Natural killer cell (primary cell): ENCODE measurements around the gene RAB3IL1. TPM values are rescaled to one million over a fixed set of nuclear protein-coding genes. Genes with fewer than 3 reads are reported as not detected.

Experiments used
- ATAC-seq, 3 donors: fragments of 150-1000 bp in 2 of 3; fragments of 200-7000 bp in 1 of 3; cut with Tn5 transposase; 1 replicate in 1 of 3; 2 replicates in 2 of 3; pipeline ENCODE4 v1.10.0; 2021; ENCODE audit warnings: mild to moderate bottlenecking in 2 of 3, moderate library complexity in 2 of 3
- DNase-seq, 2 donors: peaks; one replicate each; pipeline versions ENCODE4 v3.0.0 to v3.0.0-alpha.2; 2013 to 2021; ENCODE audit warnings: mixed read lengths in 1 of 2
- H3K27ac ChIP-seq: one replicate; pipeline ENCODE4 v1.5.1; 2013; ENCODE audit warnings: mild to moderate bottlenecking, low read length
- H3K27me3 ChIP-seq: one replicate; pipeline ENCODE4 v1.6.1; 2013; ENCODE audit warnings: low read length; ENCODE audit not compliant: control insufficient read depth, insufficient read depth
- H3K36me3 ChIP-seq: one replicate; pipeline ENCODE4 v1.6.1; 2013; ENCODE audit warnings: low read length; ENCODE audit not compliant: control insufficient read depth, insufficient read depth
- H3K4me1 ChIP-seq: one replicate; pipeline ENCODE4 v1.6.1; 2013; ENCODE audit warnings: low read length; ENCODE audit not compliant: control insufficient read depth, insufficient read depth
- H3K4me3 ChIP-seq: one replicate; pipeline ENCODE4 v1.5.1; 2013; ENCODE audit warnings: low read length
- H3K9me3 ChIP-seq: one replicate; pipeline ENCODE4 v1.6.1; 2013; ENCODE audit warnings: low read length; ENCODE audit not compliant: control insufficient read depth, insufficient read depth
- H3K27ac Mint-ChIP-seq, 2 donors: one replicate each; pipeline ENCODE4 v1.8.0; 2022; ENCODE audit warnings: mild to moderate bottlenecking in 2 of 2, mixed read lengths in 2 of 2, moderate library complexity in 1 of 2
- H3K27me3 Mint-ChIP-seq, 2 donors: one replicate each; pipeline ENCODE4 v1.8.0; 2022; ENCODE audit warnings: low read depth in 2 of 2, mixed read lengths in 2 of 2
- H3K36me3 Mint-ChIP-seq: one replicate; pipeline ENCODE4 v1.8.0; 2022; ENCODE audit warnings: mixed read lengths
- H3K4me1 Mint-ChIP-seq, 2 donors: one replicate each; pipeline ENCODE4 v1.8.0; 2022; ENCODE audit warnings: mixed read lengths in 2 of 2
- H3K4me3 Mint-ChIP-seq: one replicate; pipeline ENCODE4 v1.8.0; 2022; ENCODE audit warnings: mild to moderate bottlenecking, moderate library complexity, mixed read lengths
- H3K9me3 Mint-ChIP-seq, 2 donors: one replicate each; pipeline ENCODE4 v1.8.0; 2022; ENCODE audit warnings: mixed read lengths in 2 of 2
- WGBS: methylation state at CpG from one replicate; pipeline ENCODE4 v1.1.7; 2013; ENCODE audit warnings: missing lambda C conversion rate; ENCODE audit not compliant: insufficient coverage; 5-methylcytosine and 5-hydroxymethylcytosine counted together
- intact Hi-C: fragments of 100-400 bp; cut with micrococcal nuclease; formaldehyde crosslinking; loops from one replicate; pipeline ENCODE4 v1.14.2; 2022
- total RNA-seq, 4 donors: library from RNA; stranded (reverse); fragments of 120-200 nt in 1 of 4; gene quantifications; one replicate each; pipeline versions ENCODE4 v1.2.3 to v1.2.4, GENCODE V29; 2013 to 2022
- TF ChIP-seq, protein P1 (sequence below): fragments of 200-600 bp; IDR thresholded peaks from one replicate; pipeline ENCODE4 v1.8.0; 2022; ENCODE audit warnings: antibody characterized with exemption

Gene RAB3IL1
- total RNA-seq, 3 donors from 2014 or later (not counting 1 experiment from before 2014, with no cell fraction given), result not detected

DNA sequence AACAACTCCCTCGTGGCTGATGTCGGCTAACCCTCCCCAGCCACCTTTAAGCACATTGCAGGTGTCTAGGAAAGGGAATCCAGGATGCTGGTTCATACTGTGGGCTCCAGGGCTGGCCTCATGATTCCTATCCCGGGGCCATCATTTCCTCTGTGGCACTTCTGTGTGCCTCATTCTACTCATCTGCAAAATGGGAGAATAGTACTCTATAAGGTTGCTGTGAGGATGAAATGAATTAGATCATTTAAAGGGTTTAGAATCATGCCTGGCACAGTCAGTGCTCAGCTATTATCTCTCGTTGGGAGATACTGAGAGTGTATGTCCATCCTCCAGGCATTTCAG, 21.7 kb downstream of the RAB3IL1 start:
- Mint-ChIP-seq H3K27ac (peak overlapping the region in 1 of 2 donors; percentile 10), H3K27me3 (no peaks in the 10 kb centered on the region), H3K9me3 (no peaks in the 10 kb centered on the region), H3K36me3 (no peaks in the 10 kb centered on the region), H3K4me1 (peaks cover 0 to 10% of the 10 kb centered on the region in 2 donors), H3K4me3 (no peak overlapping the region)
- WGBS, result 78% methylated on average over 4 of the region's 4 CpGs
- Histone ChIP-seq H3K36me3 (no peaks in the 10 kb centered on the region), H3K4me1 (peaks cover 20% of the 10 kb centered on the region), H3K9me3 (no peaks in the 10 kb centered on the region), H3K27me3 (no peaks in the 10 kb centered on the region), H3K27ac (no peak overlapping the region), H3K4me3 (no peak overlapping the region)
- peak in 1 of 2 donors; percentile 9 for DNase-seq
- ATAC-seq, result no peak
- intact Hi-C loops, result no loop called here
- TF ChIP-seq, protein P1, sequence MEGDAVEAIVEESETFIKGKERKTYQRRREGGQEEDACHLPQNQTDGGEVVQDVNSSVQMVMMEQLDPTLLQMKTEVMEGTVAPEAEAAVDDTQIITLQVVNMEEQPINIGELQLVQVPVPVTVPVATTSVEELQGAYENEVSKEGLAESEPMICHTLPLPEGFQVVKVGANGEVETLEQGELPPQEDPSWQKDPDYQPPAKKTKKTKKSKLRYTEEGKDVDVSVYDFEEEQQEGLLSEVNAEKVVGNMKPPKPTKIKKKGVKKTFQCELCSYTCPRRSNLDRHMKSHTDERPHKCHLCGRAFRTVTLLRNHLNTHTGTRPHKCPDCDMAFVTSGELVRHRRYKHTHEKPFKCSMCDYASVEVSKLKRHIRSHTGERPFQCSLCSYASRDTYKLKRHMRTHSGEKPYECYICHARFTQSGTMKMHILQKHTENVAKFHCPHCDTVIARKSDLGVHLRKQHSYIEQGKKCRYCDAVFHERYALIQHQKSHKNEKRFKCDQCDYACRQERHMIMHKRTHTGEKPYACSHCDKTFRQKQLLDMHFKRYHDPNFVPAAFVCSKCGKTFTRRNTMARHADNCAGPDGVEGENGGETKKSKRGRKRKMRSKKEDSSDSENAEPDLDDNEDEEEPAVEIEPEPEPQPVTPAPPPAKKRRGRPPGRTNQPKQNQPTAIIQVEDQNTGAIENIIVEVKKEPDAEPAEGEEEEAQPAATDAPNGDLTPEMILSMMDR, result no peak

DNA sequence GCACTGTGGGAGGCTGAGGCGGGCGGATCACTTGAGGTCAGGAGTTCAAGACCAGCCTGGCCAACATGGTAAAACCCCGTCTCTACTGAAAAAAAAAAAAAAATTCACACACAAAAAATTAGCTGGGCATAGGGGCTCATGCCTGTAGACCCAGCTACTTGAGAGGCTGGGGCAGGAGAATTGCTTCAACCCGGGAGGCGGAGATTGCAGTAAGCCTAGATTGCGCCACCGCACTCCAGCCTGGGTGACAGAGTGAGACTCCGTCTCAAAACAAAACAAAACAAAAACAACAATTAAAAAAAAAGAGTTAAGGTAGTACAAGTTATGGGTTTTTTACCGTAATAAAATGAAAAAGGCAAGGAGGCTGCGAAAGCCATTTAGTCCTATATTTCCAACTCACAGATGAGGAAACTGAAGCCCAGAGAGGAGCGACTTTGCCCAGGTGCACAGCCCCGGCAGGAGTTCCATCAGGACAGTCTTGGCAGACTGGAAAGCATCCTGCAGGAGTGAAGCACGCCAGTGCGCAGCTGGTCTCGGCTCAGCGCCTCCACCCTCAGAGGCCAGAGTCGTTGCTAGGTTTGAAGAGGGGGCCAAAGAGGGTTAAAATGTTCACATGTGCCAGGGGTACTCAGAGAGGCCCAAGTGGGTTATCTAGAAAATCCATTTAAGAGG, 22.2 kb downstream of the RAB3IL1 start:
- TF ChIP-seq, protein P1, result no peak
- Histone ChIP-seq H3K9me3 (no peaks in the 10 kb centered on the region), H3K27ac (no peak overlapping the region), H3K36me3 (no peaks in the 10 kb centered on the region), H3K4me1 (peaks cover 25% of the 10 kb centered on the region), H3K27me3 (no peaks in the 10 kb centered on the region), H3K4me3 (no peak overlapping the region)
- Mint-ChIP-seq H3K27ac (peak overlapping the region in 1 of 2 donors; percentile 47), H3K4me1 (peaks cover 0 to 11% of the 10 kb centered on the region in 2 donors), H3K27me3 (no peaks in the 10 kb centered on the region), H3K9me3 (no peaks in the 10 kb centered on the region), H3K4me3 (no peak overlapping the region), H3K36me3 (no peaks in the 10 kb centered on the region)
- DNase-seq (no peak), ATAC-seq (no peak)
- WGBS, result 92% methylated on average over 15 of the region's 17 CpGs
- intact Hi-C loops, result no loop called here

DNA sequence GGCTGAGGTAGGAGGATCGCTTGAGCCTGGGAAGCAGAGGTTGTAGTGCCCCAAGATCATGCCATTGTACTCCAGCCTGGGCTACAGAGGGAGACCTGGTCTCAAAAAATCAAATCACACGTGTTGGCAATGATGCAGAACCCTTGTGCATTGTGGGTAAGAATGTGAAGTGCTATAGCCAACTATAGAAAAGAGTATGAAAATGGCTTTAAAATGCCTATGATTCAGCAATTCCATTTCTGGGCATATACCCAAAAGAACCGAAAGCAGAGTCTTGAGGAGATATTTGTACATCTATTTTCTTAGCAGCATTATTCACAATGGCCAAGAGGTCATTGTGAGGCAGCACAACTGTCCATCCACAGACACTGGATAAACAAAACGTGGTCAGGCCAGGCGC, 23.4 kb downstream of the RAB3IL1 start:
- H3K27me3 Mint-ChIP-seq, result no peaks in the 10 kb centered on the region
- intact Hi-C loops, result no loop called here
- H3K4me1 Mint-ChIP-seq, result peaks cover 0 to 6% of the 10 kb centered on the region in 2 donors
- no peaks in the 10 kb centered on the region for H3K36me3 Mint-ChIP-seq
- no peaks in the 10 kb centered on the region for H3K9me3 ChIP-seq
- H3K36me3 ChIP-seq, result no peaks in the 10 kb centered on the region
- H3K27me3 ChIP-seq, result no peaks in the 10 kb centered on the region
- H3K27ac Mint-ChIP-seq, result no peak overlapping the region
- H3K27ac ChIP-seq, result no peak overlapping the region
- no peaks in the 10 kb centered on the region for H3K9me3 Mint-ChIP-seq
- WGBS, result 59% methylated on average over 5 of the region's 5 CpGs
- ATAC-seq, result no peak
- H3K4me1 ChIP-seq, result peaks cover 22% of the 10 kb centered on the region
- DNase-seq, result peak in 1 of 2 donors; percentile 38
- H3K4me3 Mint-ChIP-seq, result no peak overlapping the region
- H3K4me3 ChIP-seq, result no peak overlapping the region
- TF ChIP-seq, protein P1, result no peak

DNA sequence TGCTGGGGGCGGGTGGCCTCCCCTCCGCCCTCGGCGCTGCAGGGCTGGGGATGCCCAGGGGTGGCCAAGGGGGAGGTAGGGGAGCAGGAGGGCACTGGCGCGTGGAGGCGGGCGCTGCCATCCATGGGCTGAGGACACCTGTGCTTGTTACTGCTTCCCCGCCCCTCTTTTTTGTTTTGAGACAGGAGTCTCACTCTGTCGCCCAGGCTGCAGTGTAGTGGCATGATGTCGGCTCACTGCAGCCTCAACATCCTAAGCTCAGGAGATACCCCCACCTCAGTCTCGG, 25.3 kb downstream of the RAB3IL1 start:
- intact Hi-C loops, result no loop called here
- H3K36me3 Mint-ChIP-seq, result no peaks in the 10 kb centered on the region
- Histone ChIP-seq H3K27ac (peak overlapping the region; percentile 51), H3K4me1 (peaks cover 20% of the 10 kb centered on the region), H3K4me3 (peak overlapping the region; percentile 46), H3K9me3 (no peaks in the 10 kb centered on the region), H3K27me3 (no peaks in the 10 kb centered on the region), H3K36me3 (no peaks in the 10 kb centered on the region)
- DNase-seq, result no peak
- H3K27ac Mint-ChIP-seq, result peak overlapping the region; percentile 59 to 64
- H3K9me3 Mint-ChIP-seq, result no peaks in the 10 kb centered on the region
- peaks cover 0 to 4% of the 10 kb centered on the region in 2 donors for H3K4me1 Mint-ChIP-seq
- no peaks in the 10 kb centered on the region for H3K27me3 Mint-ChIP-seq
- H3K4me3 Mint-ChIP-seq, result peak overlapping the region; percentile 79
- TF ChIP-seq, protein P1, result no peak
- peak in 1 of 3 donors; percentile 72 for ATAC-seq
- 13% methylated on average over 12 of the region's 12 CpGs for WGBS
